NCI-H187 treated with DMSO at 0.1 percent for 48 hours (cell line): ENCODE data around the gene CLDN14.

Experiments
- DNase-seq: peaks from one replicate; lab custom pipeline; 2025; lab: John Stamatoyannopoulos, UW

The CLDN14 gene

GRCh38 chr21:36479415-36480402 lies at the start of gene CLDN14:
TSS of gene CLDN14 (minus strand) at chr21:36480122. CDS start at chr21:36461695, 18,427 bp downstream.
- no peak for DNase-seq

- no peak for DNase-seq
These were observed 48.8 kb upstream of the CLDN14 start for GRCh38 chr21:36528716-36529115.

GRCh38 chr21:36527317-36527716 lies 47.4 kb upstream of the CLDN14 start:
- no peak for DNase-seq

DNA sequence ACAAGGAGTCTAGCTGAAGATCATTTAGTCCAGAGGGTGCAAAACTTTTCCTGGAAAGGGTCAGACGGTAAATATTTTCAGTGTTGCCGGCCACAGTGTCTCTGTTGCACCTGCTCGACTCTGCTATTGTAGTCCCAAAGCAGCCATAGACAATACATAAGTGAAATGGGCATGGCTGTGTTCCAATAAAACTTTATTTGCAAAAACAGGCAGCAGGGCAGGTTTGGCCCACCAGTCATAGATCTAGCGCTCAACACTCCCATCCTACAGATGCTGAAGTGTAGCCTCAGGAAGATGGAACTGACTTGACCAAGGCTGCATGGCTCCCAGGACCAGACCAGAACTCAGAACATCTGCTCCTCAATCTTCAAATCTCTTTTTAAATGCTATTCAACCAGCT lies 46.2 kb upstream of the CLDN14 start:
- DNase-seq = no peak

DNA sequence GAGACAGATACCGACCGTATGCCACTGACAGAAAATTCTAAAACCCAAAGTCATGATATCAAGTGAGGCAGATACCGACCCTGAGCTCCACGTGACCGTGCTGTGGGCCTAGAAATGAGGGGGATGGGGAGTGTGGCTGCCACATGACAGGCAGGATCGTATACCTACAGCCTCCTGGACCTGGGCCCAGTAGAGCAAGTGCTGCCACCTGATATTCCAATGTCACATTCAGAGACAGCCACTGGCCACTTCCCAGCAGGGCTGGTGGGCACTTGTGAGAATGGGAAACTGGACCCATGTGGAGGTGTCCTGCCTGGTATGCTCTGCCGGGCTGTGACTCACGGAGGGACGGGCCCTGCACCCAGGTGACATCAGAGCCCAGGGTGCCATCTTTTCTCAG lies 44.6 kb upstream of the CLDN14 start:
- DNase-seq = no peak

DNA sequence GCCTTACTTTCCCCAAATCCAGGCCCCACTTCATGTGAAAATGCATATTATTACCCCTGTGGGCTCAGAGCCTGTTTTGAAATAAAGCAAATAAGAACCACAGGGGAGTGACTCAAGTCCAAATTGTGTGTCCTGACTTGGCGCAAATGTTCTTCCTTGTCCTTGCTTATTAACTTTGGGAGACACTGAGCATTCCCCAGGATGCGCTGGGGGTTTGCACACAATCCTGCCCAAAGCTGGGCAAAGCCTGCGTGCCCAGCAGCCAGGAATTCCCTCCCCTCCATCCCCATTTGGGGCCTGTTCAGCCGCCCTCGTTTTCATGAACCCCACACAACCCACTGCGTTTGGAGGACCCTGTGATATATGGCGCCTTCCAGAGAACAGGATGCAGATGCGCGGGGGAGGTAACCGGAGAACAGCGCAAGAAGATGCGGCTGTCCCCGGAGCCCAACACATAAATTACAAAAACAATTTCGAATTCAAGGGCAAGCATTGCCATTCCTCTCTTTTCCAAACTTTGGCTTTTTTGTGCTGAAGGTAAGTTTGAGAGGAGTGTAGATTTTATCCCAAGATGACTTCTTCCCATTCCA lies 42.4 kb upstream of the CLDN14 start:
- no peak for DNase-seq

DNA sequence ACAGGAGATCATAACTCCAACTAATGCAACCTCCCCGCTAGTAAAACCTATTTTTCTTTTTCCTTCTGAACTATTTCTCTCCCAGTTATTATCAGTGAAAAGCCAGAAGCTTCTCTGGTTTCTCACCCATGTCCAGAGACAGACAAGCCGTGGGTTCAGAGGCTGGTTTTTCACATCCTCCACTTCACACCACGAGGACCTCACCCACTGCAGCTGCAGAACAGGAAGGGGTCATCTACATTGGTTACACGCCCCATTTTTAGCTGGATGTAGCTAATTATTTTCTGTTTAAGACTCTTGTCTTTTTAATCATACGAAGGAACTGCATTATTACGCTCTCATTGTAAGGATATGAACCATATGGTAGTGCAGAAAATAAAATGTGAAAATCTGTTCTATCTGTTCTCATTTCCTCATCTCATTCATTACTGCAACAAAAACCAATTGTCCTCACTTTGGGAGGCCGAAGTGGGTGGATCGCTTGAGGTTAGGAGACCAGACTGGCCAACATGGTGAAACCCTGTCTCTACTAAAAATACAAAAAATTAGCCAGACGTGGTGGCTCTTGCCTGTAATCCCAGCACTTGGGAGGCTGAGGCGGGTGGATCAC lies 39.1 kb upstream of the CLDN14 start:
- DNase-seq = no peak

DNA sequence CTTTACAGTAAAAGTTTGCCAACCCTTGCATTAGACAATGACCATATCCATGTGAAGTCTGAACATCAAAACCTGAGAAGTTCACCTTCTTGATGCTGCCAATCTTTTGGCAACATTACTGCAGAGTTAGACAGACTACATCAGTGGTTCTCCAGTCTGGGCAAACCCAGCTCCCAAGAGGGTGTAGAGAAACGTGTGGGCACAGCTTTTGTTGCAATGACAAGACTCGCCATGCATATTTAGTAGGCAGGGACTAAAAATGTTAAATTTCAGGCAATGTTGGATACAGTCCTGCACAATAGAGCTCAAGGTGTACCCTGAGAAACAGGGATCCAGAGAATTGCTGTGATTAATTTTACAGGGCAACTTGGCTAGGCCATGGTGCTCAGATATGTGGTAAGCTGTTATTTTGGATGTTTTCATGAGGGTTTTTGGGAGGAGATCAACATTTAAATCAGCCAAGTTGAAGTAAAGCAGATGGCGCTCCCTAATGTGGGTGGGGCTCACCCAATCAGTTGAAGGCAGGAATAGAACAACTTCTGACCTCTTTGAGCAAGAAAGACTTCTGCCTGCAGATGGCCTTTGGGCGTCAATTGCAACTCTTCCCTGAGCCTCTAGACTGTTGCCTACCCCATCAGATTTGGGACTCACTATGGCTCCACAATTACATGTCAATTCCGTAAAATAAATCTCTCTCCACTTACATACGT lies 37.6 kb upstream of the CLDN14 start:
- DNase-seq = no peak

DNA sequence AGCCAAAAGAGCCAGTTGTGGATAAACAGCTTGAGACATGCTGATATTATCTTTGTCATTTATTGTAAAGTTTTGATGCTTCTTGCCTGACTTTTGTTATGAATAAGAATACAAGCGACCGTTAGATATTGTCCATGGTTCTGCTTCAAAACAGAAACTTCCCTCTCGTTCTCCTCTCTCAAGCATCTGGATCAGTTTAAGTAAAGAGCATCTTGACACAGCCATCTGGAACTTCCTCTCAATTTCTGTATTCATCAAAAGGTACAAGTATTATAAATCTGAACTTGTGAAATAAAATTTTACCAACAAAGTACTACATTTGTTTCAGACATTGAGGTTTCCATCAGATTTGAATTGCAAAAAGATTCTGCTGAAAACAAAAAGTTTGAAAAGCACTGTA lies 36.4 kb upstream of the CLDN14 start:
- no peak for DNase-seq

- no peak for DNase-seq
These were observed 33.5 kb upstream of the CLDN14 start for GRCh38 chr21:36513430-36513829.

GRCh38 chr21:36512971-36513370 lies 33.0 kb upstream of the CLDN14 start:
- no peak for DNase-seq

DNA sequence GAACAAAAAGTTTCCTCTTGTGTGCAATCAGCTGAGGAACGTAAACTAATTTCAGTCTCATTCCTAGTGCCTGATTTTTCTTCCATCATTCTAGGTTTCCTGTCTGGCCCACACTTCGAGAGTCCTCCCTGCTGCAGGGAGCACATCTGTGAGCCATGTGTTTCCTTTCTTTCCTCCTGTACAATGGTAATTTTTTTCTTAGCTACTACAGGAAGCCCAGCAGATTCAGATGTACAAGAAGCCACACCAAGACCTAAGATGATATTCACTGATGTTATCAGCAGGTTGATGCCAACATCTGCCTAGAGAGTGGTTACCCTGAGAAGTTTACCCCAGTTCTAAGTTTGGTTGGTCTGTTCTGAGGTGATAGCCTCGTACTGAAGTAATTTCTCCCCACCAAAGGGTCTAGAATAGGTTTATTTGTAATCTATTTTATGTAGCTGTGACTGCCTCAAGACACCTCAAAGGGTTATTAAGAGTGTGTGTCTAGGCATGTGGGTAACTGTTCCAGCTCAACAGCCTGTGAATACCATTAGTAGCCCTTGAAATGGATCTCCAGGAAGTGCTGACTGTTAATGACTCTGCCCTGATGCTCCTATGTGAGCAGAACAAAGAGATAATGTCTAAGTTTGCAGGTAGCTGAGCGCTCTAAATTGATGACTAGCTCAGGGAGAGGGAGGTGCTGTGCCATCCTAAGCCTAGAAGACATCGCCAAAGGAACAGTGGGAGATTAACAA lies 31.7 kb upstream of the CLDN14 start:
- DNase-seq = no peak

- no peak for DNase-seq
These were observed 31.0 kb upstream of the CLDN14 start for GRCh38 chr21:36510911-36511310.

DNA sequence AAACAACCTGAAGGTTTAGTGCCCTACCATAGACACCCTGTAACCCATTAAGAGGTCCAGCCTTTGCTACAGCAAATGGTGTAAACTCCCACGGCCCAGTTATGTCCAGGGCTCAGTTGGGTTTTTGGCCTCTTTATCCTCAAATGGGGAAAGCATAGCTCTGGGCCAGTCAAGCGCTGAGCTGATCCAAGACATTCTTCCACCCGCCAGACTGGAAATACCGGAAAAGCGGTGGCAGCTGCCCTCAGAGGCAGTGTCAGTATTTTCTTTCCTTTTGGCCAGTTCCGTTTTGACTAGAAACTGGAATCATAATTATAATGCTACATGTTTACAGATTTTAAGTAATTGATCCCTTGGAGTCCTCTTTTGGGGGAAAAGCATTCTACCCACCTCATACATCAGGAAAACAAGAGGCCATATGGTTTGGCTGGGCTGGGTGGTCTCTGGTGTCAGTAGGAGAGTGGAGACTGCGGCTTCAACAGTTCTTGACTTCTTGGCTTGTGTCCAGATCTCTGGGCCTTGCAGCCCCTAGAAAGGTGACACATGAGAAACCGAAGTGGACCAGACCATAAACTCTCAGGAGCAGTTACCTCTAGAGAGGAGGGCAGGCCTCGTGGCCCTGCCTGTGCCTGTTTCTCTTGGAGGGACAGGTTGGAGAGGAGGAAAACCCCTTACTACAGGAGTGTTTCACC lies 30.2 kb upstream of the CLDN14 start:
- DNase-seq = no peak

DNA sequence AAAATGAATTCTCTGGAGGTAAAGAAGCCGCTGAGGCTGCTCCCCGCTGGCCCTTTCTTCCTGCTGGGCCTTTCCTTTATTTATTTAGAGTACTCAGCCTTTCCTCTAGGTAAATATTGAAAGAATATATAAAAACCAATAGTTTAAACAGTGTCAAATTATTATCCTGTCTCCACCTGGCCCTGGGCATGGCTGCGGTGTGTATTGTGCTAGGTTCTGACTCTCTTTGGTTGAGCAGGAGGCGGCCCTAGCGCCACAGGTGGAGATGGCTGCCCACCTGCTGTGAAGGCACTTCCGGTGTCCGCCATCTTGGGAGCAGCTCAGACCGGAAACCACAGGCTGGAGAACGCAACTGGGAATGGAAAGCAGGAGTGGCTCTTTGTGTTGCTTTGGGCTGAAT lies 29.0 kb upstream of the CLDN14 start:
- DNase-seq = no peak

DNA sequence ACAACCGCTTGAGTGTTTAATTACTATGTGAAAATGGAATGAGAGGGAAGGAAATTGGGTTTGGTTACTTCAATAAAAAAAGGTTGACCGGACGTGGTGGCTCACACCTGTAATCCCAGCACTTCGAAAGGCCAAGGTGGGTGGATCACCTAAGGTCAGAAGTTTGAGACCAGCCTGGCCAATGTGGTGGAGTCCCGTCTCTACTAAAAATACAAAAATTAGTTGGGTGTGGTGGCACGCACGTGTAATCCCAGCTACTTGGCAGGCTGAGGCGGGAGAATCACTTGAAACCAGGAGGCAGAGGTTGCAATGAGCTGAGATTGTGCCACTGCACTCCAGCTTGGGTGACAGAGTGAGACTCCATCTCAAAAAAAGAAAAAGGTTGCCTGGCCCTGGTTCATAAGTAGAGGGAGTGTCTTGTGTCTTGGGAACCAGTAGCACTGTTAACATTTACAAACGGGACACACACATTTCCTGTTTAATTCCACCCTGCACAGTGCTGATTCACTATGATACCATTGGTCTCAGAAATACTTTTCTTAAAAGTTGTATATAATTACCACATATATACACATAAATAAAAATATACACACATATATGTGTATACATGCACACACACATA lies 27.6 kb upstream of the CLDN14 start:
- no peak for DNase-seq

DNA sequence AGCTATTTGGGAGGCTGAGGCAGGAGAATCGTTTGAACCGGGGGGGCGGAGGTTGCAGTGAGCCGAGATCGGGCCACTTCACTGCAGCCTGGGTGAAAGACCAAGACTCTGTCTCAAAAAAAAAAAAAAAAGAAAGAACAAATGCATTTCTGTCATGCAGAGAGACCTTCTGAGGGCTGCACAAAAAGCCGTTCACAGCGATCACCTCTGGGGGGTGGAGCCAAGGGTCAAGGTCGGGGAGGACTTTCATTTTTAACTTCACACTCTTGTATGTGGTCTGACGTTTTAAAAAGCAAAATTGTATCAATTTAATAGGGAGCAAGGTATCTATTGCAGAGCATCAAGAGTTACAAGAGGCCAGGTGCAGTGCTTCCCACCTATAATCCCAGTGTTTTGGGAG lies 26.6 kb upstream of the CLDN14 start:
- no peak for DNase-seq

- DNase-seq = no peak
These were observed 24.4 kb upstream of the CLDN14 start for GRCh38 chr21:36504067-36505058.

DNA sequence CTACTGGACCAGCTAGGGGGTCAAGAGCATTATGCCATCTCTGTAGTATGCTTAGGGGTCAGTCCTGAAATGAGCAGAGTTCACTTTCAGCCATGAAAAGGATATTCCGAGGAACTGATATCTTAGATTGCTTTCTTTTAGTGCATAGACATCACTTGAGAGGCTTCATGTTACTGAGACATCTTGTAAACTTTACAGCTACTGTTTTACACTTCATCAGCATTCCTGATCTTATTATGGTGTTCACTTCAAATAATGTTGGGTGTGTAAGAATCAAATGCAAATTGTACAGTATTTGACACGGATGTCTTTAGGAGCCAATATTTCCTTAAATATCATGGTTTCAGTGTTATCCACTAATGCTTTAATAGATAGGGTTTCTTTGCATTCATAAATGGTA lies 22.4 kb upstream of the CLDN14 start:
- DNase-seq = no peak

DNA sequence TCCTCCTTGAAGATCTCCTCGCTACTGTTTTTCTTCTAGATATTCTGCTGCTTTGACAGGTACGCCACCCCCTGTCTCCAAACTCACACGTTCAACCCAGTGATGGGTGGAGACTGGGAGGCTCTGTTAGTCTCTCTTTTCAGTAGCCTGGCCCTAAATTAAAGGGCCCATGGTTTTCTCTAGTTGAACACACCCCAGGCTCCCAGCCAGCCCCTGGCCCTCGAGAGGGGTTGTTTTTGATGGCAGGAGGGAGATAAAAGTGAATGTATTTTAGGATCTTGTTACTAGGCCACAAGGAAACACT lies 21.6 kb upstream of the CLDN14 start:
- DNase-seq = no peak
